Measurements from ENCODE around the gene CBLN3.

CBLN3 gene

DNA sequence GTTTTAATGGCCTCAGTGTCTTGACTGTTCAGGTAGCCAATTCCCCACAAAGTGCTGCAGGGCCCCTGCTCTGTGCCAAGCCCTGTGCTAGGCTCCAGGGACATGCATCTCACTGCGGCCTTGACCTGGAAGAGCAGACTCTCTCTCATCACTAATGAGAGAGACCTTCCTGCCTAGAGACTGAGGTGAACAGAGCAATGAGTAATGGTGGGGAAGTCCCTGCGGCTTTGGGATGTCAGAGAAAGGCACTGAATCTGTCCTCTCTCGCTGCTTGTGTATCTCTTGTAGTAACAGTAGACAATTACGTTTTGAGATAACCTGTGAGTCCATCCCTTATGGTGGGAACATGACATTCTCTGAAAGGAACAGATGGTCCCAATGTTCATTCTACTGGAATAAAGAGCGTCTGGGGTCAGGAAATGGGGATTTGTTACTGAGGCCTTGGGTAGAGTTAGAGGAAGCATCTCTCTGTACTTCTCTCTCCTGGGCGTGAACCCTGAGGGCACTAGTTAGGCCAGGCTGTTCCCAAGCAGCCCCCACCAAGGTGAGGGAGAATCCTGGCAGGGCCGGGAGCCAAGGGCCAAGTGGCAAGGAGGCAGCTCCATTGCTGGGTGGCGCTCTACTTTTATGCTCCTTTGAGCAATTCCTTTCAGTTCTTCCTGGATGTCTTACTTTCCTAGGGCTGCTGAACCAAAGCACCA is 48.0 kb downstream of the CBLN3 start:
- DNase-seq: no peak
- TF ChIP-seq GATA1 (IDR thresholded peaks at IDR 0.05; ENCODE audit: low read depth, low read length): no peak
- no peak for TF ChIP-seq POLR2A (IDR thresholded peaks at IDR 0.05; ENCODE audit: low read length)

DNA sequence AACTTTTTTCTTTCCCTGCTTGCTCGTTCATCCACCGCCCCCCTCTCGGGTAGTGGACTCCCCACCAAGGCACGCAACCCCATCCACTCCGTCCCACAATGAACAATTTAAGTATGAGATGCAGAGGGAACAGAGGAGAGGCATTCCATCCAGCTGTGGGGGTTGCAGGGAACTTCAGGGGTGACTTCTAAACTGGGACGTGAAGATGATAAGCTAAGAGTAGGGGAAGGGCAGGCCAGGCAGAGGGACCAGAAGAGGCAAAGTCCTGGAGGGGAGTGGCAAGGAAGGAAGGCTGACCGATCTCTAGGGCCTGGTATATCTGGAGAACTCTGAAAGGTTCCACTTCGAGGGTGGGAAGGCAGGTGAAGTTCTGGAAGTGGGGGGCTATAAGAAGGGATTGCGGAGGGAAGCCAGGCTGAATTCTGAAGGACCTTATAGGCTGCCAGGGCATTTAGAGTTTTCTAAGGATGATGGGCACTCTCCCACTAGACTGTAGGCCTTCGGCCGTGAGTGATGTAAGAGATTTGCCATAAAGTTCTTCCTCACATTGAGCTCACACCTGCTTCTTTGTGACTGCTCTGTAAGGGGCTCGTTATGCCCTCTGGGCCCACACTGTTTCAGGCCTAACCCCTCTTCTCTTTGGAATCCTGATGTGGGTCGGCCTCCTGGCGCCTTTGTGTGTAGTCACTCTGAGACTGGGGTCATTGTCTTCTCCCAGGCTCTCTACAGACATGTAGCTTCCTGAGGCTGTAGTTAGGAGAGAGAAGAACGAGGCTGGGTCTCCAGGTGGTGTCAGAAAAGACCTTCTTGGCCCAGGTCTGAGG is 49.3 kb downstream of the CBLN3 start:
- no peak for TF ChIP-seq POLR2A (IDR thresholded peaks at IDR 0.05; ENCODE audit: low read length)
- no peak for TF ChIP-seq GATA1 (IDR thresholded peaks at IDR 0.05; ENCODE audit: low read depth, low read length)
- DNase-seq: no peak

DNA sequence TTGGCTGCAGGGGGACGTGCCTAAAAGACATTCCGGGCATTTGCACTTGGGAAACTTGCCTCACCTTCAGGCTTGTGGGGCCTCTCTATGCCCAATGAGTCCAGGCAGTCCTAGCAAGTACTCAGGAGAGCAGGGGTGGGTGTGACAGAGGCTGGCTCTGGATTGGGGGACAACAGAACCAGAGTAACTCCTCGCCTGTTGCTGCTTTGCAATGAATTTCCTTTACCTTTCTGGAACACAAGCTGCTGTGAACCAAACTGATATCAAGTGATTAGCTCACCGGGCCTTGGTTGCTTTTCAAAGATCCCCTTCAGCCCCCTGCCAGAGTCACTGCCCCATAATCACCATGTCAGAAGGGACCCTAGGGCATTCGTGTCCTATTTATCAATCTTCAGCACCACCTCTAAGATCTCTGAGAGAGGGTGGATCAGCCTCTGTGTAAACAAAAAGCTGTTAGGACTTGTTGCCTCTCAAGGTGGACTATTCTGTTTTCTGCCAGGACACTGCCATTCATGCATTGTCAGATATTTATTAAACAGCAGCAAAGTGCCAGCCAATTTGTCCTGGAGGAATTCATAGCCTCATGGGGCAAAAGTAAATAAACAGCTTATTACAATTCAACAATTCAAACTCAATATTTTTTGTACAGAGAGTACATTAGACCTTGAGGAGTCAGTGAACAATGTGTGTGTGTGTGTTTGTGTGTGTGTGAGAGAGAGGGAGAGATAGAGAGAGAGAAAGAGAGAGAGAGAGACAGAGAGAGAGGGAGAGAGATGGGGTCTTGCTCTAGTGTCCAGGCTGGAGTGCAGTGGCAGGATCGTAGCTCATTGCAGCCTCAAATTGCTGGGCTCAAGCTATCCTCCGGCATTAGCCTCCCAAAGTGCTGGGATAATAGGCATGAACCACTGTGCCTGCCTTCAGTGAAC is 50.2 kb downstream of the CBLN3 start:
- DNase-seq: no peak
- TF ChIP-seq GATA1 (IDR thresholded peaks at IDR 0.05; ENCODE audit: low read depth, low read length) (no peak), POLR2A (IDR thresholded peaks at IDR 0.05; ENCODE audit: low read length) (no peak)

DNA sequence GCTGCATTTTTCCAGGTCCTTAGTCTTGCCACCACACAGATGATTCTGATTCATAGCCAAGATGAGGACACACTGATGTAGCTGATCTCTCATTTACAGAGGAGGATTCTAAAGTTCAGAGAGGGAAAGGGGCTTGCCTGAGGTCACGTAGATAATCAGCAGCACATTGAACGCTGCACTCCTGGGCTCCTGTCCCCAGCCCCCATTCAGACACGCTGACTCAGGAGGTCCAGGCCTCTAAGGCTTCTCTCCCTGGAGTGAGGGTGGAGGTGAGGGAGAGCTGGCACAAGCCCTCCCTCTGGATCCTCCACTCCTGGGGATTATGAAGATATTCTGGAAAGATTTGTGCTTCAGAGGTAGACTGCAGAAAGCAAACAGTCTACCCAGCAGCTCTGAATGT is 51.1 kb downstream of the CBLN3 start:
- DNase-seq: no peak
- no peak for TF ChIP-seq POLR2A (IDR thresholded peaks at IDR 0.05; ENCODE audit: low read length)
- no peak for TF ChIP-seq GATA1 (IDR thresholded peaks at IDR 0.05; ENCODE audit: low read depth, low read length)

DNA sequence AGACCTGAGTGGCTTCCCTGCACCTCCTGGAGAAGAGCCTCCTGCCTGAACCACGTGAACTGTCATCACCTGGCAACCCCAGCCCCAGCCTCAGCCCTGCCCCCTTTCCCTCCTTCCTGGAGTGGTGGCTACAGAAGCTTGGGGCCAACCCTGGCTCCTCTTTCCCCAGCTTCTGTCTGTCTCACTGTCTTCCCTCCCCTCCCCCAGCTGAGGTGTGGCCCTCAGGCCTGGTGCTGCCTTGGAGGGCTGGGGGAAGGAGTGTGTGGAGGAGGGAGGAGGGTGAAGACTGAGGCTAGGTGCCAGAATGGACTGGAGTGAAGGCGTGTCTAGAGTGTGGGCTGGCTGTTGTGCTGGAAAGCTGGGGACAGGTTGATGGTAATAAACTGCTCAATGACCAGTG is 51.8 kb downstream of the CBLN3 start:
- DNase-seq: peak in 1 of 2 experiments; percentile 15
- TF ChIP-seq POLR2A (IDR thresholded peaks at IDR 0.05; ENCODE audit: low read length) (no peak), GATA1 (IDR thresholded peaks at IDR 0.05; ENCODE audit: low read depth, low read length) (no peak)

DNA sequence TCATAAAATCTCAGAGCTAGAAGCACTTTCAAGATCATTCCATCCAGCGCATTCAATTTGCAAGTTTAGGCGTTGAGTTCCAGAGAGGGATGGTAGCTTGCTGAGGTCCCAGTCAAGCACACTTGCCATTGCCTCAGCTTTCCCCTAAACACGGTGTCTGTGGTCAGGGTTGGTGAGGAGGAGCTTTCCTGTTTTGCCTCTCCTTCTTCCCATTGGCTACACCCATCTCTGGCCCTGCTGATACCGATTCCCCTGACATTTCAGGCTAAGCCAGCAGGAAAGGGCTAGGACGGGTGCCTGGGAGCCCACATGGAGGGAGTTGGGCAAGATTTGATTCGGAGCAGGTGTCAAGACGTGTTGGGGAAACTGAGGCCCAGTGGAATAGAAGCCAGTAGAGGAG is 52.3 kb downstream of the CBLN3 start:
- TF ChIP-seq POLR2A (IDR thresholded peaks at IDR 0.05; ENCODE audit: low read length): no peak
- DNase-seq: no peak

All from erythroblast (primary cell).